HepG2 (cell line): Measurements from ENCODE around the gene STOML2. TPM values are rescaled to one million over a fixed set of nuclear protein-coding genes. Genes with fewer than 3 reads are reported as not detected.

Experiments
- ADNP ChIP-seq: sonication (generic); formaldehyde crosslinking; IDR thresholded peaks from 2 replicates; pipeline ENCODE4 v1.4.0; 2020; ENCODE audit warnings: missing genetic modification reagents
- ARID4A ChIP-seq: sonication (generic); formaldehyde crosslinking; IDR thresholded peaks from 2 replicates; pipeline ENCODE4 v1.5.0; 2020; ENCODE audit warnings: mild to moderate bottlenecking, missing genetic modification reagents, borderline replicate concordance
- CSRNP2 ChIP-seq: sonication (generic); formaldehyde crosslinking; conservative IDR thresholded peaks from 2 replicates; pipeline ENCODE4 v1.8.0; 2022; ENCODE audit warnings: low read depth, missing genetic modification reagents
- NKX3-1 ChIP-seq: sonication (generic); formaldehyde crosslinking; IDR thresholded peaks from 2 replicates; pipeline ENCODE4 v1.5.0; 2020; ENCODE audit warnings: missing genetic modification reagents
- PHF21A ChIP-seq: sonication (generic); formaldehyde crosslinking; IDR thresholded peaks from 2 replicates; pipeline ENCODE4 v1.5.0; 2020; ENCODE audit warnings: mild to moderate bottlenecking, missing genetic modification reagents
- PLSCR1 ChIP-seq: sonication (generic); formaldehyde crosslinking; IDR thresholded peaks from 2 replicates; pipeline ENCODE4 v1.5.0; 2020; ENCODE audit warnings: missing genetic modification reagents, mild to moderate bottlenecking, borderline replicate concordance
- PPARG ChIP-seq: conservative IDR thresholded peaks from 2 replicates; pipeline ENCODE4 v1.6.1; 2016; ENCODE audit warnings: missing biosample characterization, missing genetic modification reagents
- ZBTB10 ChIP-seq: sonication (generic); formaldehyde crosslinking; IDR thresholded peaks from 2 replicates; pipeline ENCODE4 v1.4.0; 2020; ENCODE audit warnings: missing genetic modification reagents, borderline replicate concordance
- ZFP62 ChIP-seq: sonication (generic); formaldehyde crosslinking; IDR thresholded peaks from 2 replicates; pipeline ENCODE4 v1.4.0; 2020; ENCODE audit warnings: missing genetic modification reagents
- ZNF101 ChIP-seq: sonication (generic); formaldehyde crosslinking; IDR thresholded peaks from 2 replicates; pipeline ENCODE4 v1.4.0; 2020; ENCODE audit warnings: mild to moderate bottlenecking, low read depth, missing genetic modification reagents, borderline replicate concordance
- ZNF18 ChIP-seq: sonication (generic); formaldehyde crosslinking; IDR thresholded peaks from 2 replicates; pipeline ENCODE4 v1.8.0; 2022; ENCODE audit warnings: mild to moderate bottlenecking, missing genetic modification reagents; ENCODE audit not compliant: insufficient replicate concordance
- ZNF563 ChIP-seq: sonication (generic); formaldehyde crosslinking; IDR thresholded peaks from 2 replicates; pipeline ENCODE4 v1.8.0; 2022; ENCODE audit warnings: mild to moderate bottlenecking, moderate library complexity, missing genetic modification reagents
- polyA plus RNA-seq, 8 experiments: library from polyadenylated mRNA; depleted of rRNA in 3 of 8; stranded (reverse) in 7 of 8; unstranded in 1 of 8; fragments of >200 nt; fragmentation: Illumina TruSeq in 4 of 8; extraction: Trizol in 4 of 8; gene quantifications; 2 replicates each; pipeline versions ENCODE4 v1.2.1 to v1.2.3, GENCODE V29; 2011 to 2016; ENCODE audit warnings: low read depth in 4 of 8, missing spikeins in 1 of 8, mixed read lengths in 1 of 8; ENCODE audit not compliant: insufficient read depth in 1 of 8
- total RNA-seq, 5 experiments: library from RNA; depleted of rRNA; stranded (reverse); fragments of >200 nt; fragmentation: Illumina TruSeq; extraction: Trizol; gene quantifications; 2 replicates each; pipeline ENCODE4 v1.2.3, GENCODE V29; 2016; ENCODE audit warnings: low read depth in 1 of 5

Gene STOML2
- total and polyA plus RNA-seq, 2 of the 13 experiments (the other 11 are each of a cell fraction or from before 2014, with no cell fraction given), result 245 to 250 TPM

- TF ChIP-seq ZBTB10 (no peak), CSRNP2 (CRISPR knock-in tag) (no peak), ADNP (CRISPR knock-in tag) (no peak), PHF21A (CRISPR knock-in tag) (peak; percentile 89), NKX3-1 (CRISPR knock-in tag) (peak; percentile 15; the same call in 1 of the 2 replicates), ZNF563 (CRISPR knock-in tag) (peak; percentile 91), ARID4A (CRISPR knock-in tag) (peak; percentile 97), ZNF18 (CRISPR knock-in tag) (peak; percentile 22), ZFP62 (CRISPR knock-in tag) (no peak), PPARG (peak; percentile 83), ZNF101 (CRISPR knock-in tag) (0 out of 2 replicates have a peak, but pooled peaks have one; percentile 42), PLSCR1 (no peak; the same call in 1 of the 2 replicates)
These were observed 6.7 kb downstream of the STOML2 start, which contains the start of gene PIGO (continued) for GRCh38 chr9:35096035-35096849.
